ENCODE data around the gene SETBP1.

SETBP1 gene

DNA sequence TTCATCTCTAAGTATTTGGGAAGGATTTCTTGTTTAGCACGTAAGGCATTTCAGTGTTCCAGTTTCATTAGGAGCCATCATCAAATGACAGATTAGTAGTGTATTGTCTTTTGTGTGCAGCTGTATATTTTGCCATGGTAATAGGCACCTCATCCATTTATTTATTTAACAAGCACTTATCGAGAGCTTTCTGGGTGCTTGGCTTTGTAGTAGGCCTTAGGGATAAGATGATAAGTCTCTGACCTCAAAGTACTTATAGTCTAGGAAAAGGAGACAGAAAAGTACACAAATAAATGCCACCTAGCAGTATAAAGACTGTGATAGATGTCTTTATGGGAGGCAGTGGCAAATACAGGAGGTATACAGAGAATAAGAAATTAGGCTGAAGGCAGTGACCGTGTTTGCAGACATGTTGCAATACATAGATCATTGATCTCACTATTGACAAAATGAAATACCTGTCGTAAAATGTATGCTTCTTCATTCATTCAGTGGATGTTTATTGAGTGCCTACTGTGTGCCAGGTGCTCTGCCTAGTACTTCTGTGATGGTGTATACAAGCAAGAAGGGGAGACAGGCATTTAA is 265.9 kb downstream of the SETBP1 start:
- DNase-seq (ENCODE audit: low read depth): no peak
- H3K4me3 ChIP-seq (ENCODE audit: low read depth, low read length): no peak overlapping the region
- TF ChIP-seq, protein P1, sequence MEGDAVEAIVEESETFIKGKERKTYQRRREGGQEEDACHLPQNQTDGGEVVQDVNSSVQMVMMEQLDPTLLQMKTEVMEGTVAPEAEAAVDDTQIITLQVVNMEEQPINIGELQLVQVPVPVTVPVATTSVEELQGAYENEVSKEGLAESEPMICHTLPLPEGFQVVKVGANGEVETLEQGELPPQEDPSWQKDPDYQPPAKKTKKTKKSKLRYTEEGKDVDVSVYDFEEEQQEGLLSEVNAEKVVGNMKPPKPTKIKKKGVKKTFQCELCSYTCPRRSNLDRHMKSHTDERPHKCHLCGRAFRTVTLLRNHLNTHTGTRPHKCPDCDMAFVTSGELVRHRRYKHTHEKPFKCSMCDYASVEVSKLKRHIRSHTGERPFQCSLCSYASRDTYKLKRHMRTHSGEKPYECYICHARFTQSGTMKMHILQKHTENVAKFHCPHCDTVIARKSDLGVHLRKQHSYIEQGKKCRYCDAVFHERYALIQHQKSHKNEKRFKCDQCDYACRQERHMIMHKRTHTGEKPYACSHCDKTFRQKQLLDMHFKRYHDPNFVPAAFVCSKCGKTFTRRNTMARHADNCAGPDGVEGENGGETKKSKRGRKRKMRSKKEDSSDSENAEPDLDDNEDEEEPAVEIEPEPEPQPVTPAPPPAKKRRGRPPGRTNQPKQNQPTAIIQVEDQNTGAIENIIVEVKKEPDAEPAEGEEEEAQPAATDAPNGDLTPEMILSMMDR (IDR thresholded peaks at IDR 0.05; ENCODE audit: low read depth, low read length, missing control alignments): no peak

DNA sequence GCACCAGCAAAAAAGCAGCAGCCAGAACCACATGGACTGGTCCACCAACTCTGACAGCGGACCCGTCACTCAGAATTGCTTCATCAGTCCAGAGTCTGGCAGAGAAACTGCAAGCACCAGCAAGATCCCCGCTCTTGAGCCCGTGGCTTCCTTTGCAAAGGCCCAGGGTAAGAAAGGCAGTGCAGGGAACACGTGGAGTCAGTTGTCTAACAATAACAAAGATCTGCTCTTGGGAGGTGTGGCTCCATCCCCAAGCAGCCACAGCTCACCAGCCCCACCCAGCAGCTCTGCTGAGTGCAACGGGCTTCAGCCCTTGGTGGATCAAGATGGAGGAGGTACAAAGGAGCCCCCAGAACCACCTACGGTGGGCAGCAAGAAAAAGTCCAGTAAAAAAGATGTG is 269.3 kb downstream of the SETBP1 start:
- H3K4me3 ChIP-seq (ENCODE audit: low read depth, low read length): no peak overlapping the region
- TF ChIP-seq, protein P1 (IDR thresholded peaks at IDR 0.05; ENCODE audit: low read depth, low read length, missing control alignments): no peak
- DNase-seq (ENCODE audit: low read depth): no peak

DNA sequence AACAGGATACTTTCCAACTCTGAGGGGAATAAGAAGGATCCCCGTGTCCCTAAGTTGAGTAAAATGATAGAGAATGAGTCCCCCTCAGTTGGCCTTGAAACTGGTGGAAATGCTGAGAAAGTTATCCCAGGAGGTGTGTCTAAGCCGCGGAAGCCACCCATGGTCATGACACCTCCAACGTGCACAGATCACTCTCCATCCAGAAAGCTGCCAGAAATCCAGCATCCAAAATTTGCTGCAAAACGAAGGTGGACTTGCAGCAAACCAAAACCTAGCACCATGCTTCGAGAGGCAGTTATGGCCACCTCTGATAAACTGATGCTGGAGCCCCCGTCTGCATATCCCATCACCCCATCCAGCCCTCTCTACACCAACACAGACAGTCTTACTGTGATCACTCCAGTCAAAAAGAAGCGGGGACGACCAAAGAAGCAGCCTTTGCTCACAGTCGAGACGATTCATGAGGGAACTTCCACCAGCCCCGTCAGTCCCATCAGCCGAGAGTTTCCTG is 270.1 kb downstream of the SETBP1 start:
- TF ChIP-seq, protein P1 (IDR thresholded peaks at IDR 0.05; ENCODE audit: low read depth, low read length, missing control alignments): no peak
- DNase-seq (ENCODE audit: low read depth): no peak
- no peak overlapping the region for H3K4me3 ChIP-seq (ENCODE audit: low read depth, low read length)

DNA sequence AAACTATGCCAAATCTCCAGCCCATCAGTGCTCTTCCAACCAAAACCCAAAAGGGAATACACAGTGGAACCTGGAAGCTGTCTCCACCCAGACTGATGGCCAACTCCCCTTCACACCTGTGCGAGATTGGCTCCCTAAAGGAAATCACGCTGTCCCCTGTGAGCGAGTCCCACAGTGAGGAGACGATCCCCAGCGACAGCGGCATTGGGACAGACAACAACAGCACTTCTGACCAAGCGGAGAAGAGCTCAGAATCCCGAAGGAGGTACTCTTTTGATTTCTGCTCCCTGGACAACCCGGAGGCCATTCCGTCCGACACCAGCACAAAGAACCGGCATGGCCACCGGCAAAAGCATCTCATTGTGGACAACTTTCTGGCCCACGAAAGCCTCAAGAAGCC is 271.1 kb downstream of the SETBP1 start:
- DNase-seq (ENCODE audit: low read depth): no peak
- H3K4me3 ChIP-seq (ENCODE audit: low read depth, low read length): no peak overlapping the region
- TF ChIP-seq, protein P1 (IDR thresholded peaks at IDR 0.05; ENCODE audit: low read depth, low read length, missing control alignments): no peak

DNA sequence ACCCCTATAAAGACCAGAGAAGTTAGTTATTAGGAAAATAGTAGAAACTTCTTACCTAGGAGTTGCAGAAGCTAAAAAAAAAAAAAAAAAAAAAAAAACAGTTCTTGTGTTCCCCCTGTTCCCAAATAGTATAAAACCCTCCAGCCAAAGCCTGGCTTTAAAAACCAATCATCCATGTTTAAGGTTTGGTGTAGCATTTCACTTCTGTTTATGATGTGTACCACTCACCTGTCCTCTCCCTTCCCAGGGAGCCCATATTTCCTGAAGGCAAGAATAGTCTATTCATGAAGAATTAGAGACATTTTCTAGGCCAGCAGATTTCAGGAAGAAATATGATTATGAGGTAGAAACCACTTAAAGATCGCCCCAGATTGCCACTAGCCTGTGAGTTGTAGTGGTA is 273.6 kb downstream of the SETBP1 start:
- TF ChIP-seq, protein P1 (IDR thresholded peaks at IDR 0.05; ENCODE audit: low read depth, low read length, missing control alignments): no peak
- no peak for DNase-seq (ENCODE audit: low read depth)
- no peak overlapping the region for H3K4me3 ChIP-seq (ENCODE audit: low read depth, low read length)

DNA sequence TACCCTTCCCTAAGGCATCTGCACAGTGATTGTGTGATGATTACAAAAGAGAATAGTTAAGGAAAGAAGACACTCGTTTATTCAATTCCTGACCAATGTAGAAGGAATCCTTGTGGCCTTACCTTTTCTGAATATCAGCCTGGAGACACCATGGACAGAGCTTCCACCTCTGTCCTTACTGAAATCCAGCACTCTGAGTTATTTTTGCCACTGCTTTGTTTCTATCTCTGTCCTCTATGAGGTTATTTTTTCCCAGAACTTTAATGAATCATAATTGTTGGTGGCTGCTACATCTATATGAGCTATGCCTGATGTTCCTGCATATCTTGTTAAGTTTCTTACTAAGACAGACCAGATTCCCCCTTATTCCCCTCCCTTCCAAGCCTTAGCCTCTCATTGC is 275.1 kb downstream of the SETBP1 start:
- no peak for DNase-seq (ENCODE audit: low read depth)
- TF ChIP-seq, protein P1 (IDR thresholded peaks at IDR 0.05; ENCODE audit: low read depth, low read length, missing control alignments): no peak
- no peak overlapping the region for H3K4me3 ChIP-seq (ENCODE audit: low read depth, low read length)

DNA sequence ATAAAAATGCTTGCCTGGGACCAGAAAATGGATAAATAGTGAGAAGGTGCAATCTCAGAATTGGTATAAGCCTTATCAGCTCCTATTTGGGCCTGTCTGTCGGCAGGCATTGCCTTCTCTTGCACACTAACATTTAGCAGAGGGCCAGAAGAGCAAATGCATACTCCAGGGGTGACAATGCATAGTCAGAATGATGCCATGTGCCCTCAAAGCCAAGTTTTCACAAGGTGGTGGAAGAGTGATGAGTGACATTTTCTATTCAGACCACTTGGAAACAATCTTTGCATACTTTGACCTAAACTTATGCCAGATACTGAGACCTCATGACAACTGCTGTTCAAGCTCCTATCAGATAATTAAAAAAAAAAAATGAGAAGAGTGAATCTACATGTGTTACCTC is 276.3 kb downstream of the SETBP1 start:
- H3K4me3 ChIP-seq (ENCODE audit: low read depth, low read length): no peak overlapping the region
- no peak for DNase-seq (ENCODE audit: low read depth)
- TF ChIP-seq, protein P1 (IDR thresholded peaks at IDR 0.05; ENCODE audit: low read depth, low read length, missing control alignments): no peak

All from GM12864 (cell line).